ENCODE results near the gene TMPRSS11A.

Gene TMPRSS11A, protein sequence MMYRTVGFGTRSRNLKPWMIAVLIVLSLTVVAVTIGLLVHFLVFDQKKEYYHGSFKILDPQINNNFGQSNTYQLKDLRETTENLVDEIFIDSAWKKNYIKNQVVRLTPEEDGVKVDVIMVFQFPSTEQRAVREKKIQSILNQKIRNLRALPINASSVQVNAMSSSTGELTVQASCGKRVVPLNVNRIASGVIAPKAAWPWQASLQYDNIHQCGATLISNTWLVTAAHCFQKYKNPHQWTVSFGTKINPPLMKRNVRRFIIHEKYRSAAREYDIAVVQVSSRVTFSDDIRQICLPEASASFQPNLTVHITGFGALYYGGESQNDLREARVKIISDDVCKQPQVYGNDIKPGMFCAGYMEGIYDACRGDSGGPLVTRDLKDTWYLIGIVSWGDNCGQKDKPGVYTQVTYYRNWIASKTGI

GRCh38 chr4:67963356-67963755, at the start of gene TMPRSS11A:
Gene TMPRSS11A (minus strand): TSS chr4:67963493. CDS start chr4:67963393, 100 bp downstream.
- DNase-seq, result no peak

DNA sequence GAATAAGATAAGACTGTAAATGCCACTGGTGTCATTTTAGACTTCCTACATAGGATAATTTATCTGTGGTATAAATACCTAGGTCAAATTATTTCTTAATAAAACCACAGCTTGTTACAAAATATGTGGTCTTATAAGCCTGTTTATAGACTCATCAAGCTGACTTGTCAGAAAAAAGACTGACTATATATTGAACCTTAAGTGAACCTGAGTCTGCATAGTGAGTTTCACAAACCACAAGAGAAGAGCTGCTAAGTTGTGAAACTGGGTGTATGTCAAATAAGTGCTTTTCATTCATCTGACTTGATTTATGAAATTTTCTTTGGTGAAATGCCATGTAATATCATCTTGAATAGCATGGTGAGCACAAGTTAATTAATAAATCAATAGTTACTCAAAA, 48.4 kb upstream of the TMPRSS11A start:
- no peak for DNase-seq

DNA sequence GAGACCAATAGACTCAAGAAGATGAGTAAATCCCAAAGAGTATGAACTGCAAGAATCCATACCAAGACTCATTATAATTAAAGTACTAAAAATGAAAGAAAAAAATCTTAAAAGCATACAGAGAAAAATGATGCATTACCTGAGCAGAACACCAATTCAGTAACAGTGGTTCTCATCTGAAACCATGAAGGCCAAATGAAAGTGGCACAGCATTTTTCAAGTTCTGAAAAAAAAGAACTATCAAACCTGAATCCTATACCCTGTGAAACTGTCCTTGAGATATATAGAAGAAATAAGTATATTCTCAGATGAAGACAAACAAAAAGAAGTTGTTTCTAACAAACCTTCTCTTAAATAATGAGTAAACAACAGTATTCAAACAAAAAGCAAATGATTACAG, 39.6 kb upstream of the TMPRSS11A start:
- DNase-seq, result no peak

GRCh38 chr4:67996127-67996526, 32.8 kb upstream of the TMPRSS11A start:
- no peak for DNase-seq

DNA sequence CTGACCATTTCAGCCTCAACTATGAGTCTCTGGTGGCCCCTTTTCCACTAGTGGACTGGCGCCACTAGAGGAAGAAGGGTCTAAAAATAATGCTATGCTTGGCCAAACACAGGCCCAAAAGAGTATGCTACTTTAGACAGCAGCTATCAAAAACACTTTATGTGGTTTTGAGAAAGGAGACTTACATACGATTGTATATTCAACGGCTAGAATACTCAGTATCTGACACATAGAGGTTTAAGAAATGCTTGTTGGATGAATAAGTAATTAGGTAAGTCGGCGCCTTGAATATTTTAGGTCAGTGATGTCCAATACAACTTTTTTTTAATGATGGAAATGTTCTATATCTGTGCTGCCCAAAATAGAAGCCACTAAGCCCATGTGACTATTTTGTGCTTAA, 25.7 kb upstream of the TMPRSS11A start:
- DNase-seq, result no peak

- no peak for DNase-seq
Observed at GRCh38 chr4:67983333-67983732, 20.0 kb upstream of the TMPRSS11A start.

DNA sequence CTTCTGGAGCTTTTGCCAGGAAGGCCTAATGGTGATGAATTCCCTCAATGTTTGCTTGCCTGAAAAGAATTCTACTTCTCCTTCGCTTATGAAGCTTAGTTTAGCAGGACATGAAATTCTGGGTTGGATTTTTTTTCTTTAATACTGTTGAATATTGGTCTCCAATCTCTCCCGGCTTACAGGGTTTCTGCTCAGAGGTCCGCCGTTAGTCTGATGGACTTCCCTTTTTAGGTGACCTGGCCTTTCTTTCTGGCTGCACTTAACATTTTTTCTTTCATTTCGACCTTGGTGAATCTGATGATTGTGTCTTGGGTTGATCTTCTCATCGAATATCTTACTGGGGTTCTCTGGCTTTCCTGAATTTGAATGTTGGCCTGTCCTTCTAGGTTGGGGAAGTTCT, 17.2 kb upstream of the TMPRSS11A start:
- DNase-seq, result no peak

GRCh38 chr4:67973608-67974007, 10.3 kb upstream of the TMPRSS11A start:
- DNase-seq, result no peak

- no peak for DNase-seq
Observed at GRCh38 chr4:67954890-67955289, 8.4 kb downstream of the TMPRSS11A start.

DNA sequence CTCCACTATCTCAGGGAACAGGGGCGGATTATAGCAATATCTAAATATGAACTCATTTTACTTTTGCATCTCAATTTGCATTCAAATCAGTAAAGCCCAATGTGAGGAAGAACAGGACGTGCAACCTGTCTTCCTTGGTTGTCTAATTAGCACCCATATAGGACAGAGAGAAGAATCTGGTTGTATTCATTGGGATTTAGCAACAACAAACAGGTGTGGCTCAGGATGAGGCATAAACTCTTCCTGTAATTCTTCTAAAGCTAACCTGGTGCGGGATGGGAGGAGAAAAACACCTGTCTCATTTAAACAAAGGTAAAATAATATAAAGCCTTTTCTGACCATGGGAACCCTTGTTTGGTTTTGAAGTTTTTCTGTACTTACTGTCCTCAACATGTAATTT, 22.2 kb downstream of the TMPRSS11A start:
- no peak for DNase-seq

- DNase-seq, result no peak
Observed at GRCh38 chr4:67940506-67940905, 22.8 kb downstream of the TMPRSS11A start.

DNA sequence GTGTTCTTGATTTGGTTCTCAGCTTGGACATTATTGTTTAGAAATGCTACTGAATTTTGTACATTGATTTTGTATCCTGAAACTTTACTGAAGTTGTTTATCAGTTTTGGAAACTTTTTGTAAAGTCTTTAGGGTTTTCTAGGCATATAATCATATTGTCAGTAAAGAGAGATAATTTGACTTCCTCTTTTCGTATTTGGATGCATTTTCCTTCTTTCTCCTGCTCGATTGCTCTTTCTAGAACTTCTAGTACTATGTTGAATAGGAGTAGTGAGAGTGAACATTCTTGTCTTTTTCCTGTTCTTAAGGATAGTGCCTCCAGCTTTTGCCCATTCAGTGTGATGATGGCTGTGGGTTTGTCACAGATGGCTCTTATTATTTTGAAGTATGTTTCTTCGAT, 24.1 kb downstream of the TMPRSS11A start:
- DNase-seq, result no peak

- no peak for DNase-seq
Observed at GRCh38 chr4:67935888-67936287, 27.4 kb downstream of the TMPRSS11A start.

DNA sequence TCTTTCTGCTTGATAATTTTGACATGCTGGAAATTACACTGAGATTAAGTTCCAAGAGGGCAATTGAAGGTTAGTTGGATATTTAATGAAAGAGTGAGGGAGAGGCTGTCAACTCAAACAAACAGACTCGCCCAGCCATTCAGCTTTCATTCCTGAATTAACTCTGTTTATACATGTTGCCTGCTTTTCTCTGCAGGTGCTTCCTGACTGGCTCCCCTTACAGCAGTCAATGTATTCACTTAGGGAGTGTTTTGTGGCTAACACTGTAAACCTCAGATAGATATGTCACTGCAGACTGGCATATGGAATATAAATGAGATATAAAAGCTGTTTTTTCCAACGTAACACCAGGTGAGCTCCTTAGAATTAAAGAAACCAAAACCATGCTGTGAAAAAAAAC, 28.7 kb downstream of the TMPRSS11A start:
- DNase-seq, result no peak

DNA sequence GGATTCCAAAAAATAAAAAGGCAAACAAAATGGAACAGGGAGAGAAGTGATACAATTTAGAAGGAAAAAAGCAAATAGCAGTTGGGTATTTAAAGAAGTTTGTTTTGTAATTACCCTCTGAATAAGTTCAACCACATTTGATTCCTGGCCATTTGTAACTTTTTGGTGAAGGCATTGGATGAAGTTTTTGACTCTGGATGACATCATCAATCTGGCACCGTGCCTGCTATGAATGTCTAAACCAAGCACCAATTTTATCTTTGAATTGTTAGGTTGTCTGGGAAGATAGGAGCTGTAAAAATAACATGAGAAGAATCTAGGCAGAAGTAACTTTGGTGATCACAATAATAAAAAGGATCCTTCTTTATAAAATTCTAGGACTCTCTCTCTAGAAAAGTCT, 29.5 kb downstream of the TMPRSS11A start:
- no peak for DNase-seq

- no peak for DNase-seq
Observed at GRCh38 chr4:67933038-67933437, 30.3 kb downstream of the TMPRSS11A start.

DNA sequence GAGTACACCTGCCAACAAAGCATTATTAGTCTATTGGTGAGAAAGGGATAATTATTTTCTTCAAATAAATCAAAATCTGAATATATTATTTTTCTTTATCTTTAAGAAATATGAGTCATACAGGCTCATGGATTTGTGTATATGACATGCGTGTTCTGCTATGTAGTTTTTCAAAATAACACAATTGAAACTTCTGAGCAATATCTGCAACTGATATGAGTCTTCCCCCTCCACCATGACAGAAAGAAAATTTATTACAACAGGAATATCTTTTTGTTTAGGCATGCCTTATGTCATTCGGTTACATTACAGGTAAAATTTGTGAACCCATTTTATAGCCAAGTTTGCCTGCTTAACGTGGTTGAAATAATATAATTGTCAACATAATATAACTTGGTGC, 32.0 kb downstream of the TMPRSS11A start:
- DNase-seq, result no peak

DNA sequence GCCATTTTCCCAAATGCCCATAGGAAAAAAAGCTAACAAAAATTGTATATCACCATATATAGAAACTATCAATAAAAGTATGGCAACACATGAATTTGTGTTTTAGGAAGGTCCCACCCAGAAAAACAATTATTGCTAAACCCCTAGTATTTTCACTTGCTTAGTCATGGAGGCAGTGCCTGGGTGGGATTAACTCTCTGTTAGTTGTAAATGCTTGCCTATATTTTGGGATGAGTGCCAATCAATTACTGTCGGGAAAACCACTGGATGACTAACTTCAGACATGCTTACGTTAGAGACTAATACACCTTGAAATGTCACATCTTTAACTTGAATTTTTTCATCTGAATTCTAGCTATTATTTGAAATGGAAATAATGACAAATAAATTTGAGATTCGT, 33.9 kb downstream of the TMPRSS11A start:
- DNase-seq, result no peak

DNA sequence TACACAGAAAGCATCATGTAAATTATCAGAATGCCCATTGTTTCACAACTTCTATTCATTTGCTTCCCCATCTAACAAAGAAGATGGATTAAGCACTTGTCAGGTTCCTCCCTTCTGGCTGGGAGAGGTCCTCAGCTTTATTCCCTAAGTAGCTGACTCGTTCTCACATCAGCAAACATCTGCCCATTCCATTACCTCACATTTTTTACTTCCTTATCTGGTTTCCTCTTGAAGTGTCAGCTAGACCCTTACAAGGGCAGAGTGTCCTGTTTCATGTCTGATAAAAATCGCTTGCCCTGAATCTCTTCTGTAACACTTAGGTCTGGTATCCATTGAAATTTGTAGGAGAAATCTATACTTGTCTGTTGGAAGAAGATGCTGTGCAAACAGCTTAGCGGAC, 34.7 kb downstream of the TMPRSS11A start:
- peak; percentile 9 to 58 (median 22) for DNase-seq

DNA sequence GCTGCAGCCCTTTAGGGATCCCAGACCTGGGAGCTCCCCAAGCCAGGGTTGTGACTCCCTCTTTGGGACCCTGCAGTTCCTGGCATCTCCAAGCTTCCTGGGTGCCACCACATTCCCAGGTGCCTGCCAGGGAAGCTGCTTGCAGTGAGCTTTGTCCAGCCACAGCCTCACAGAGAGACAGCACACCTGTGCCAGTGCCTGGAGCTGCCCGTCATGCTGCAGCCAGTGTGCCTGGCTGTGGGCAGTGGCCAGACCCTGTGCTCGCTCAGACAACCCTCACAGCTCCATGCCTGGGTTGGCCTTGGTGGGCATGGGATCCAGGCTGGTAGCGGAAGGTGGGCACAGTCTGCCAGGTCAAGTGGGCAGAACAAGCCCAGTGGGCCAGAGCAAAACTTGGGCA, 36.0 kb downstream of the TMPRSS11A start:
- no peak for DNase-seq

DNA sequence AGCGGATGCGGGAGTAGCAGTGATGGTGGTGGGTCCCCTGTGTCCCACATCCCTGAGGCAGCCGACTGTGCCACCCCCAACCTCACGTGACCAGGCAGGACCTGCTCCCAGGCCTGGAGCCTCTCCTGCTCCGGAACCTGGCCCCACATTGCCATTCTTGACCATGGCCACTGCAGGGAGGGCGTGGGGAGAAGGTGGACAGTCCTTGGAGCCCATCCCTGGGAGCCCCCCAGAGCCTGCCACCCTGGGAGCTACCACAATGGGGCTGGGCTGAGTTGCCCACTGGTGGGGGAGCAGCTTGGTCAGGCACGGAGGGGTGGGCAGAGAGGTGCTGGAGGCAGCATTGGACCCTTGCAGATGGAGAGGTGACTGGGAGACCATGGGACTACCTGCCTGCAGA, 36.8 kb downstream of the TMPRSS11A start:
- no peak for DNase-seq

DNA sequence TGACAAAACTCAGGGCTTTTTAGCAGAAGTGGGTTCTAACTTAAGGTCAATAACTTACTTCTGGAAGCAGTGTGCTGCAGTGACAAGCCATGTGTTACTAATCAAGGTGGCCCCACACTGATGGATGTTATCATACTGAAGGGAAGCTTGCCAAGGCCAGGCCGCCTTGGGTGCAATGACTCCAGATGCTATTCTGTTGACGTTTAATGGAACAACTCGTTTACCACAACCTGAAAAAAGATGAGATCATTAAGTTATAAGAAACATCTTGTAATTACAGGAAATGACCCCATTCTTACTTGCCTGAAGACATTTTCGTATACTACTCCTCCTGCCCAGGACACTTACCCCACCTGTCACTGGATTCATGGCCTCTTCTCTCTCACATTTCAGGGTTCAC, 40.6 kb downstream of the TMPRSS11A start:
- no peak for DNase-seq

DNA sequence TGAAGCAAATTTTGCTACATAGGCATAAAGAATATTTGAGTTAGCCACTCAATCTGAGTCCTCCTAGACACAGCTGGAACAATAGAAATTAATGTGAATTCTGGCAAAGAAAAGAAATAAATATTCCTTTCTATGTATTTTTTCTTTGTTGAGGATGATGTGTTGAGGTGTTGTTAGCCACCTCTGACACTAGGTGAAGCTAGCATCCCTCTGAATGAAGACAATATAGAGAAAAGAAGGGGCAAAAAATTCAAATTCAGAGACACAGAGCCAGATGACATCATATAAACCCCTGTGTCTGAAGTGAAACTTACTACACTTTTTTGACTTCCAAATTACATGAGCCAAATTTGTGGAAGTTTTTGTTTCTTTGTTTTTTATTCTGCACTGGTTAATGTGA, 44.9 kb downstream of the TMPRSS11A start:
- no peak for DNase-seq

GRCh38 chr4:67915400-67915966, 47.8 kb downstream of the TMPRSS11A start:
- DNase-seq, result no peak

GRCh38 chr4:67912080-67912479, 51.2 kb downstream of the TMPRSS11A start:
- DNase-seq, result no peak

Data from suppressor macrophage treated with lipopolysaccharide for 1 hour (primary cell).